Measurements from ENCODE around the gene ITGAD. TPM values are rescaled to one million over a fixed set of nuclear protein-coding genes. Genes with fewer than 3 reads are reported as not detected.

ITGAD gene
- total RNA-seq, 1 experiment from 2014 or later = not detected

DNA sequence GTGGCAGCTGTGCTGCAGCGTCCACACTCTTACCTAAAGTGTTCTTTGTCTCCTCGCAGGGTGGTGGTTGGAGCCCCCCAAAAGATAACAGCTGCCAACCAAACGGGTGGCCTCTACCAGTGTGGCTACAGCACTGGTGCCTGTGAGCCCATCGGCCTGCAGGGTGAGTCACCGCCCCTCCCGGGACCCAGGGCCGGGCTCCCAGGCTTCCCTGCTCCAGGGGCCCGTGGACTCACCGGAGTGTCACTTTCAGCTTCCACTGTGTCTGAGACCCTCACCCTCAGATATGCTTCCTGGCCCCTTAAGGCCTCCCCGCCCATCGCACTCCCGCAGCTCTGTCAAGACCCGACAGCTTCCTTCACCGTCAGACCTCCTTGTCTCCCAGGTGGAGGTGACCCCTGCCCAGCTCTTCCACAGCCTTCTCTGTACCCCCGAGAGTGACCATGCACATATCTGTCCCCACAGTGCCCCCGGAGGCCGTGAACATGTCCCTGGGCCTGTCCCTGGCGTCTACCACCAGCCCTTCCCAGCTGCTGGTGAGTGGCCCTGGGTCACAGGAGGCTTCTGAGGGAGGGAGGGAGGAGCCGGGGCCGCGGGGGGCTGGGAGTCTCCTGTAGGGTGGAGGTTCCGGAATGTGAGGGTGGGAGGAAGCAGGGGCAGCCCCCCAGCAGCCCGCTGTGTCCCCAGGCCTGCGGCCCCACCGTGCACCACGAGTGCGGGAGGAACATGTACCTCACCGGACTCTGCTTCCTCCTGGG, 36.4 kb upstream of the ITGAD start:
- Histone ChIP-seq H3F3A (ENCODE audit: low read length, unreplicated experiment) (no peaks in the 10 kb centered on the region), H3K79me2 (ENCODE audit: low read length) (no peaks in the 10 kb centered on the region), H3K9me3 (ENCODE audit: low read length) (no peaks in the 10 kb centered on the region), H3K27me3 (ENCODE audit: low read length) (no peaks in the 10 kb centered on the region), H4K20me1 (ENCODE audit: low read length) (no peaks in the 10 kb centered on the region), H3K4me1 (ENCODE audit: insufficient read depth, low read length) (no peaks in the 10 kb centered on the region), H3K9ac (ENCODE audit: low read length) (no peak overlapping the region), H2AFZ (ENCODE audit: low read length) (no peak overlapping the region), H3K4me2 (ENCODE audit: low read length) (no peak overlapping the region), H3K4me3 (ENCODE audit: low read length) (no peak overlapping the region), H3K9me2 (replicated peaks; ENCODE audit: low read length) (no peaks in the 10 kb centered on the region), H3K27ac (ENCODE audit: low read length) (no peak overlapping the region), H3K36me3 (ENCODE audit: low read depth, low read length) (no peaks in the 10 kb centered on the region)
- no TSS peak for BruUV-seq (replicated peaks)
- ATAC-seq = no peak
- DNase-seq = no peak
- CTCF ChIA-PET = interaction anchor here (0.7 kb wide), 1 partner anchor 23 kb away, joined by 4 read pairs; no protein-coding TSS in a partner anchor
- TF ChIP-seq CTCF (conservative IDR thresholded peaks at IDR 0.05; ENCODE audit: low read depth, low read length) (no peak), EZH2phosphoT487 (IDR thresholded peaks at IDR 0.05; ENCODE audit: borderline replicate concordance, low read length) (no peak), EZH2 (IDR thresholded peaks at IDR 0.05; ENCODE audit: low read length, unreplicated experiment) (no peak)
- POLR2A ChIA-PET (ENCODE audit: unreplicated experiment) = no interaction called here
- intact Hi-C loops (cut with micrococcal nuclease) = no loop called here

- Histone ChIP-seq H3K9me2 (replicated peaks; ENCODE audit: low read length) (no peaks in the 10 kb centered on the region), H3K9me3 (ENCODE audit: low read length) (no peaks in the 10 kb centered on the region), H3K4me2 (ENCODE audit: low read length) (no peak overlapping the region), H3F3A (ENCODE audit: low read length, unreplicated experiment) (no peaks in the 10 kb centered on the region), H3K79me2 (ENCODE audit: low read length) (no peaks in the 10 kb centered on the region), H3K27me3 (ENCODE audit: low read length) (no peaks in the 10 kb centered on the region), H4K20me1 (ENCODE audit: low read length) (no peaks in the 10 kb centered on the region), H3K4me3 (ENCODE audit: low read length) (no peak overlapping the region), H2AFZ (ENCODE audit: low read length) (no peak overlapping the region), H3K36me3 (ENCODE audit: low read depth, low read length) (no peaks in the 10 kb centered on the region), H3K27ac (ENCODE audit: low read length) (no peak overlapping the region), H3K4me1 (ENCODE audit: insufficient read depth, low read length) (no peaks in the 10 kb centered on the region), H3K9ac (ENCODE audit: low read length) (no peak overlapping the region)
- ChIA-PET POLR2A (ENCODE audit: unreplicated experiment) (interaction anchor here (0.5 kb wide), 1 partner anchor 29 kb away, joined by 3 read pairs; no protein-coding TSS in a partner anchor), CTCF (no interaction called here)
- no TSS peak for BruUV-seq (replicated peaks)
- TF ChIP-seq EZH2phosphoT487 (IDR thresholded peaks at IDR 0.05; ENCODE audit: borderline replicate concordance, low read length) (no peak), EZH2 (IDR thresholded peaks at IDR 0.05; ENCODE audit: low read length, unreplicated experiment) (no peak), CTCF (conservative IDR thresholded peaks at IDR 0.05; ENCODE audit: low read depth, low read length) (no peak)
- intact Hi-C loops (cut with micrococcal nuclease) = no loop called here
- DNase-seq = no peak
- no peak for ATAC-seq
These were observed 35.6 kb upstream of the ITGAD start for GRCh38 chr16:31357324-31358109.

GRCh38 chr16:31360251-31360650, 32.9 kb upstream of the ITGAD start:
- TF ChIP-seq CTCF (conservative IDR thresholded peaks at IDR 0.05; ENCODE audit: low read depth, low read length) = no peak
- TF ChIP-seq EZH2 (IDR thresholded peaks at IDR 0.05; ENCODE audit: low read length, unreplicated experiment) = no peak
- TF ChIP-seq EZH2phosphoT487 (IDR thresholded peaks at IDR 0.05; ENCODE audit: borderline replicate concordance, low read length) = no peak
- Histone ChIP-seq H3K4me1 (ENCODE audit: insufficient read depth, low read length) (no peaks in the 10 kb centered on the region), H3K36me3 (ENCODE audit: low read depth, low read length) (no peaks in the 10 kb centered on the region), H3K27ac (ENCODE audit: low read length) (no peak overlapping the region), H4K20me1 (ENCODE audit: low read length) (no peaks in the 10 kb centered on the region), H3K4me3 (ENCODE audit: low read length) (no peak overlapping the region), H3K9ac (ENCODE audit: low read length) (no peak overlapping the region), H3F3A (ENCODE audit: low read length, unreplicated experiment) (no peaks in the 10 kb centered on the region), H3K4me2 (ENCODE audit: low read length) (no peak overlapping the region), H3K27me3 (ENCODE audit: low read length) (no peaks in the 10 kb centered on the region), H2AFZ (ENCODE audit: low read length) (no peak overlapping the region), H3K79me2 (ENCODE audit: low read length) (no peaks in the 10 kb centered on the region), H3K9me2 (replicated peaks; ENCODE audit: low read length) (no peaks in the 10 kb centered on the region), H3K9me3 (ENCODE audit: low read length) (no peaks in the 10 kb centered on the region)
- CTCF ChIA-PET = no interaction called here
- no peak for ATAC-seq
- no peak for DNase-seq
- intact Hi-C loops (cut with micrococcal nuclease) = no loop called here
- no TSS peak for BruUV-seq (replicated peaks)
- POLR2A ChIA-PET (ENCODE audit: unreplicated experiment) = no interaction called here

Measured in PC-3 (cell line).